VCaP (cell line): ENCODE measurements around the gene FOXJ3.
"Not testable (repeated sequence)": the region's sequence is repeated elsewhere in the genome, so short reads cannot be mapped to it uniquely, and the experiment has no call there.

ENCODE experiments used
- H3K27ac ChIP-seq: fragments of 450-650 bp; 2 replicates; pipeline ENCODE4 v1.5.1; 2017
- TF ChIP-seq, protein P1 (sequence below): fragments of 450-650 bp; conservative IDR thresholded peaks from 2 replicates; pipeline ENCODE4 v1.5.1; 2017; ENCODE audit warnings: mild to moderate bottlenecking, moderate library complexity

FOXJ3 gene

DNA sequence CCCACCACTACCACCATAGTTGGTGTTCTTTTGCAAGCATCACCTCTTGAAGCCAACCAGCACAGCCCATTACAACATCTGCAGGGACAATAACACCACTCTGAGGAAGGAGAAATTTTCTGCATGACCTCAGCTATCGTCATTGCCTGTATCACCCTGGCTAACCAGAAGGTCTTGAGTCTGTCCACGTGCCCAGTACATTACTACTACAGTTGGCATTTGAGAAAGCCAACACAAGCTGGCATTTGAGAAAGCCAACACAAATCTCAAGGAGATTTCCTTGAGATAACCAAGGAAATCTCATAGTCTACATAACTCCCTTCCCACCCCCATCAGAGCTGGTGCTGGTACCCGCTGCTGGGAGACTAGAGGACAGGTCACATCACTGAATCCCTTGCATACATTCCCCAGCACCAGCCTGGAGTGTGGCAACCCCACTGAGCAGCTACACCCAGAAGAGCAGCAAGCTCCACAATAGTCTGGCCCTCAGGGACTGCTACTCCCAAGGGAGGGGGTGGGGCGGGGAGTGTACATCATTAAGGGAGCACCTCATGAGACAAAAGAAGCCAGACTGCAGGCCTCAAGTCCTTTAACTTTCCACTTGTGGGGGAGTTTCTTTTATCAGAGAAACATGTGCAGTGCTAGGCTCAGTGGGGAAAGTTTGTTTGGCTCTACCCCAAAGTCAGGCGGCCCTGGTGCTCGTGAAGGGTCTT is 124.5 kb downstream of the FOXJ3 start:
- no peak overlapping the region for H3K27ac ChIP-seq
- TF ChIP-seq, protein P1, sequence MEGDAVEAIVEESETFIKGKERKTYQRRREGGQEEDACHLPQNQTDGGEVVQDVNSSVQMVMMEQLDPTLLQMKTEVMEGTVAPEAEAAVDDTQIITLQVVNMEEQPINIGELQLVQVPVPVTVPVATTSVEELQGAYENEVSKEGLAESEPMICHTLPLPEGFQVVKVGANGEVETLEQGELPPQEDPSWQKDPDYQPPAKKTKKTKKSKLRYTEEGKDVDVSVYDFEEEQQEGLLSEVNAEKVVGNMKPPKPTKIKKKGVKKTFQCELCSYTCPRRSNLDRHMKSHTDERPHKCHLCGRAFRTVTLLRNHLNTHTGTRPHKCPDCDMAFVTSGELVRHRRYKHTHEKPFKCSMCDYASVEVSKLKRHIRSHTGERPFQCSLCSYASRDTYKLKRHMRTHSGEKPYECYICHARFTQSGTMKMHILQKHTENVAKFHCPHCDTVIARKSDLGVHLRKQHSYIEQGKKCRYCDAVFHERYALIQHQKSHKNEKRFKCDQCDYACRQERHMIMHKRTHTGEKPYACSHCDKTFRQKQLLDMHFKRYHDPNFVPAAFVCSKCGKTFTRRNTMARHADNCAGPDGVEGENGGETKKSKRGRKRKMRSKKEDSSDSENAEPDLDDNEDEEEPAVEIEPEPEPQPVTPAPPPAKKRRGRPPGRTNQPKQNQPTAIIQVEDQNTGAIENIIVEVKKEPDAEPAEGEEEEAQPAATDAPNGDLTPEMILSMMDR, result no peak

DNA sequence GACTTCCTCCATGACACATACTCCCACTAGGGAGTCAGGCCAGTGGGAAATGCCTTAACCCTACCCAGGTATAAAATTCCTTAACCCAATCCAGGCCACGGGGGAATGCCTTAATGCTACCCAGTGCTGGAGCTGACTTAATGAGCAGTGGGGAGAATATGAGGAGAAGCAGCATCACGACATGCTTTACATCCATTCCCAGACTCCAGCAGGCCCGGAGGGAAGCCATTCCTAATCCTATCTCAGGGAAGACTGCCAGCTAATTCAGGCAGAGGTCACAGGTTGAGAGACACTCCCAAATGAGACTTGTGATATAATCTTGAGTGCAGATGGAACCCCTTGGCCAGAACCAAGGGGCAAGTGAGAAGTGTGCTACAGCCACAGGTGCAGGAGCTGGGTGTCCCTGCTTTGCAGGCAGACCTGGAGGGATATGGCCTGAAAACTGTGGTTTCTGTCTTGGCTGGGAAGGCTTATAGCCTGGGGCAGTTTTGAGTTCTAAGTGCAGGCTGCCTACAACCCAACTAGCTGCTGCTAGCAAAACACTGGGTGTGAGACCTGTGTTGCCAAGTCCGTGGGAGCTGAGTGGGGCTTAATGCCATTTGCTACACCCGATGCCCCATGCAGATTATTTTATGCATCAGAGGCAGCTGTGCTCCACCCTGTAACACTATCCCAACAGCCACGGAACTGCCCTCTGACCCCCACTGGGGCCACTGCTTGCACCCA is 125.3 kb downstream of the FOXJ3 start:
- TF ChIP-seq, protein P1, result no peak
- H3K27ac ChIP-seq, result no peak overlapping the region

DNA sequence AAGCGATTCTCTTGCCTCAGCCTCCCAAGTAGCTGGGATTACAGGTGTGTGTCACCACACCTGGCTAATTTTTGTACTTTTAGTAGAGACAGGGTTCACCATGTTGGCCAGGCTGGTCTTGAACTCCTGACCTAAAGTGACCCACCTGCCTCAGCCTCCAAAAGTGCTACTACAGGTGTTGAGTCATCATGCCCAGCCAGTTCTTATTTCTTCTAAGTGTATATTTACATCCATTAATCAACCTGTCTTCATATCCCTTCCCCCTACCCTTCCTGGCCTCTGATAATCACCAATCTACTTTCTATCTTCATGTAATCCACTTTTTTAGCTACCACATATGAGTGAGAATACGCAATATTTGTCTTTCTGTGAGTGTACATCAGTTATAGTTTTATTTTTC is 128.1 kb downstream of the FOXJ3 start:
- H3K27ac ChIP-seq, result not testable (repeated sequence)

DNA sequence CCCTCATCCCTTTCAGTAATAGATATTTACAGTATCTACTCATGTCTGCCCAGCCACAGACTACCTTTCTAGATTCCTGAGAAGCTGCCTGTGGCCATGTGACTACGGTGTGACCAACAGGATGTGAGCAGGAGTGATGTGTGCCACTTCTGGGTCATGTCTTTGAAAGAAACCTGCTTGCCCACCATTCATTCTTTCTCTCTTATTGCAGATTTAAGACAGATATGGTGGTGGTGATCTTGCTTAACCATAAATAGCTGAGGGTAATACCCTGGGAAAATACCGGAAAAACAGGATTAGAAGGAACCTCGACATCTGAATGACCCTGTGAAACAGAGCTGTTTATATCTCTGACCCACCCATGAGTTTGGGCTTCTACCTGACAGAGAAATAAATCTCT is 128.9 kb downstream of the FOXJ3 start:
- TF ChIP-seq, protein P1, result no peak
- H3K27ac ChIP-seq, result no peak overlapping the region

DNA sequence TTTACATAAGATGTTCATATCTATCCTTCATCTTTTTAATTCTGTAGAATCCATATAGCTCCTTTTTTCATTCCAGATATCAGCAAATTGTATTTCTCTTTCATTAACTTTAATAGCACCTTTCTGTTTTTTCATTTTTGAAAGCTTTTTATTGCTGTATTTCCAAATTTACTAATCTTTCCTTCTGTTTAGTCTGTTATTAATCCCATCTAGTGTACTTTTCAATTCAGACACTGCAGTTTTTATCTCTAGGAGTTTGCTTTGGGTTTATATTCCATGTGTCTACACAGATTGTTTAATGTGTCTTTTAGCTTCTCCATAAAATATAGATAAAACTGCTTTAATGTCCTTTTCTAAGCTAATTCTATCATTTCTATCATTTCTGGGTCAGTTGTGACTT is 133.0 kb downstream of the FOXJ3 start:
- H3K27ac ChIP-seq, result no peak overlapping the region
- TF ChIP-seq, protein P1, result no peak

DNA sequence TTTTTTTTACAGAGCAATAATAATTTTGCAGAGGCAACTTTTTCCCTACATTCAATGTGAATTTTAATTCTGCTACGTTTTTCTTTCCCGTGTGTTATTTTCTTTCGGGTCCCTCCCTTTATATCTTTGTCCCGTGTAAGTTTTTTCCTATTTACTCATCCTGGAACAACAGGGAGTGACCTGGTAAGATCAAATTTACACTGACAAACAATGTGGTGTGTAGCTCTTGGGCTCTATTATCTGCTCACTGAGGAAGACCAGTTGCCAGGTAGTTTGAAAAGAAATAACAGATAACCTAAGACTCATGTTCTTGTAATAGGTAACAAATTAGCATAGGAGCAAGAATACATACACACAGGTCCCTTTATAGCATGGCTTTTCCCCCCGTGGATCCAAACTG is 136.8 kb downstream of the FOXJ3 start:
- H3K27ac ChIP-seq, result no peak overlapping the region
- TF ChIP-seq, protein P1, result no peak

DNA sequence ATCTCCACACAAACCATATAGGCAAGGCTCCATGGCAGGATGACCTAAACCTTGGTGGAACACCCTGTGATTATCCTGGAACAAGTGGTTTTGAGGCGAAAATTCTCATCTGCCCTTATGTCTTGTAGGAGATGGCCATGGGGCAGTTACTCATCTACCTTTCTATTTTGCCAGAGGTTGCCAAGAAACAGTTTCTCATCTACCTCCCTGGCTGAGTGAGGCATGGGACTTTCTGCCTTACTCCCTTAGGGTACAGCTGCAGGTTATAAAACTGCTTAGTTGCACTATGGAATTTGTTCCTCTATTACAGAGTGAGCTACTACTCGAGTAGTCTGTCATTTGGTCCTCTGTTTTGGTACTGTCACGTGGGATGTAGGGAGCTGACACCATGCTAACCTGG is 139.2 kb downstream of the FOXJ3 start:
- no peak overlapping the region for H3K27ac ChIP-seq
- TF ChIP-seq, protein P1, result no peak

DNA sequence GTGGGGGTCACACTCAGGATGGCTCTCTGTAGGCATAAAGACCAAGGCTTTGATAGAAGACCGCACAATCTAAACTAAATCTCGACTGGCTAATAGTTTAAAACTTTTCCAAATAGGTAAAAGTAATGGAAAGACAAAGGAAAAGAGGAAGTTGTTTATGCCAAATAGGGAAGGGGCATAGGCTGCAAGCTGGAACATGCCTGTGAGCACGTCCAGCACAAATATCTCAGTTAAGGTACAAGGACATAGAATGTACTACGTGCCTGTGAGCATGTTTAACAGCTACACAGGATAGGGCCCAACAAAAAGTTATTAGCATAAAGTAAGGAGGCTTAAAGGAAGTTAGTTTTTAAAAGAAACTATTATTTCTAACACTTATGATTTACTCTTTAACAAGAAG is 142.9 kb downstream of the FOXJ3 start:
- TF ChIP-seq, protein P1, result no peak
- no peak overlapping the region for H3K27ac ChIP-seq
